Activated gamma-delta T cell treated with anti-CD3 and anti-CD28 coated beads, Interleukin-2, amount 50 U/mL, for 16 hours (primary cell): Measurements from ENCODE around the gene MNX1.

Source experiments
- DNase-seq: peaks from one replicate; pipeline ENCODE4 v3.0.0-alpha.2; 2020; ENCODE audit warnings: low read depth

The MNX1 gene

DNA sequence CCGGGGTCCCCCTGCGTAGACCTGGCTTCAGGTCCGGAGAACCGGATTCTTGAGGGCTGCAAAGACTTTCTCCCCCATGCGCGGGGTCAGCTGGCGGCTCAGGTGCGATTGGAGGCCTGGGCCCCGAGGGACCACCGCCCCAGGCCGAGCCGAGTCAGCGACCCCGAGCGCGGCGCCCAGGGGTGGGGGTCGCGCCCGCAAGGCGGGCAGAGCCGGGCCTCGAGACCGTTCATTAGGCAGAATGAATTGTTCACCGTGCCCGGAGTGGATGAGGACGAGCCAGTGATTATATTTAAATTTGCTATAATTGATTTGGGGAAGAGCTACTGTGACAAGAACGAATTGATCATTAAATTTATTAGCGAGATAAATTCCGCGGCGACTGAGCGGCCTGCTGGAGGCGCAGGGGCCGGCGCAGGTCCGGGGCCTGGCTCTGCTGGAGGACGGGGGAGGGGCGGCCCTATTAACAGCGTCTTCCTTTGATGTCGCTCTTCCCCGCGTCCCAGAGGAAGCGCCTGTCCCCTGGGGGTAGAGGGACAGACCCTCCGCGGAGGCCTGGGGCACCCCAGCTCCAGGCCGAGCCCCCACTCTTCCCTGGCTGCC is 7.5 kb downstream of the MNX1 start:
- DNase-seq = no peak

- no peak for DNase-seq
Observed at GRCh38 chr7:157001920-157002818, 8.3 kb downstream of the MNX1 start.

- no peak for DNase-seq
Observed at GRCh38 chr7:157000741-157001653, 9.5 kb downstream of the MNX1 start.

GRCh38 chr7:156999958-157000726 is 10.3 kb downstream of the MNX1 start:
- DNase-seq = no peak

GRCh38 chr7:156998988-156999957 is 11.2 kb downstream of the MNX1 start:
- DNase-seq = no peak

GRCh38 chr7:156994417-156994816 is 16.0 kb downstream of the MNX1 start:
- DNase-seq = no peak

DNA sequence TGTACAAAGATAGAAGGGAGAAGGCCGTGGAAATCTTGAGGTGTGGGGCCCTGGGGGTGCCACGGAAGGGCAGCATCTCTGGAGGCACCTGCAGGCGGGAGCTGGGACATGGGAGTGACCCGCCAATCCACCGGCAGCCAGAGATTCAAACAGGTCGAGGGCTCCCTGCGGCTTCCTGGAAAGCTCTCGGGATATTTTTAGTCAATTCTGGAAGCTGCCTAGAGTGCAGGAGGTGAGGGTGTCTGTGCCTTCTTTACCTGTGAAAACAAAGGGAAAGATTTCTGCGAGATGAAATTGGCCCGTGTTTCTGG is 16.6 kb downstream of the MNX1 start:
- DNase-seq = no peak

DNA sequence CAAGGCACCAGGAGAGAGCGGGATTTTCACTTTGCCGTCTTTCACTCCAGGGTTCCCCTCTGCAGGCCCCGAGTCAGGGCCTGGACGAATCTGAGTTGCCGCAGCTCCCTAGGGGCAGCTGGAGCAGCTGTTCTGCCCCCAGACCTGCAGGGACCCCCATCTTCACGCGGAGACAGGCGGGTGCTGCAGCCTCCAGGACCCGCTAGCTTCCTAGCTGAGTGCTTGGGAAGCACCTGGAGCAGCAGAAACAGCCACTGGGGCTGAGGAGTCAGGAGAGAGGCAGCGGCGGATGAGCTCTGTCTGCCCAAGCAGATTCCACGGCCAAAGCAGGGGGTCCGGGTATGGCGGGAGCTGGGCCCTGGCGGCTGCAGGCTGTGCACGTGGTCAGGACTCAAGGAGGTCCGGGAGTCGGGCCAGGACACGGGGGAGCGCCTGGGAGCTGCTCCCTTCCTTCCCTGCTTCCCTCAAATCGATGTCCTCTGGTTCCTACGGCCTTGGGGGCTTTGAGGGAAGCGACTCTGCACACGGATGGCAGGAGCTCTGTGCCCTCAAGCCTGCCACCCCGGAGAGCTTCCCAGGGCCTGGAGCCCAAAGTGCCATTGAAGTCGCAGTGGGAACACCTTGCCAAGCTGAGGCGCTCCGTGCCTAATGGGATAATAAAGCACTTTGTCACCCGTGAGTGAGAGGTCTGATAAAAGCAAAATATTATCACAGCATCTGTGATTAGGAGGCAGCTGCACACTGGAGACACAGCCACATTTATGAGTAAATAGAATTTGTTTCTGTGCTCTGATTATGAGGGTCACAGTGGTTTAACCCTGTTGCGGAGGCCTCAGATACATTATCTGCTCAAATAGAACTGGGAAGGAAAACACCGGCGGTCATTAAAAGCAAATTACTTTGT is 17.2 kb downstream of the MNX1 start:
- no peak for DNase-seq

- no peak for DNase-seq
Observed at GRCh38 chr7:156989766-156990535, 20.5 kb downstream of the MNX1 start.

- no peak for DNase-seq
Observed at GRCh38 chr7:156988343-156989185, 21.9 kb downstream of the MNX1 start.

- DNase-seq = no peak
Observed at GRCh38 chr7:156986378-156986777, 24.1 kb downstream of the MNX1 start.

GRCh38 chr7:156985101-156985992 is 25.1 kb downstream of the MNX1 start:
- DNase-seq = no peak

GRCh38 chr7:156984174-156984891 is 26.1 kb downstream of the MNX1 start:
- no peak for DNase-seq

DNA sequence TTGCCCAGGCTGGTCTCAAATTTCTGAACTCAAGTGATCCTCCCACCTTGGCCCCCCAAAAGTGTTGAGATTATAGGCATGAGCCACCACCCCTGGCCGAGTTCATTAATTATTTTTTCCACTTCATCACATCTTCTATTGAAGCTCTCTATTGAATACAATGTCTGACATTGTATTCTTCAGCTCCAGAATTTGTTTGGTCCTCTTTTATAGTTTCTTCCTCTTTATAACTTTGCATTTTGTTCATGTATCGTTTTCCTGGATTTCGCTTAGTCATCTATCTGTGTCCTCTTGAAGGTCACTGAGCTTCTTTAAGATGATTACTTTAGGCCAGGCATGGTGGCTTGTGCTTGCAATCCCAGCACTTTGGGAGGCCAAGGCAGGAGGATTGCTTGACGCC is 30.8 kb downstream of the MNX1 start:
- DNase-seq = no peak

DNA sequence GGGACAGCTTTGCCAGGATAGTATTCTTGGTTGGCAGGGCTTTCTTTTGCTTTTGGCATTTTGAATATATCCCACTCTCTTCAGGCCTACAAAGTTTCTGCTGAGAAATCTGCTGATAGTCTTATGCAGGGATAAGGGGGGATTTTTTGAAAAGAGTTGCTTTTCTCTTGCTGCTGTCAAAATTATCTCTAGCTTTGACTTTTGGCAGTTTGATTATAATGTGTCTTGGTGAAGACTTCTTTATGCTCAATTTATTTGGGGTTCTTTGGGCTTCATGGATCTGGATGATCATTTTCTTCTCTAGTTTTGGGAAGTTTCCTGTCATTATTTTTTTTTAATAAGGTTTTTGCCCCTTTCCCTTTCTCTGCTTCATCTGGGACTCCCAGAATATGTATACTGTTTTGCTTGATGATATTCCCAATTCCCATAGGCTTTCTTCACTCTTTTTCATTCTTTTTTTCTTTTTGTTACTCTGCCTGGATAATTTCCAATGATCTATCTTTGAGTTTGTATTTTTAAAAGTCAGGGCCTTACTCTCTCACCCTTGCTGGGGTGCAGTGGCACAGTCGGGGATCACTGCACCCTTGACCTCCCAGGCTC is 31.4 kb downstream of the MNX1 start:
- no peak for DNase-seq

DNA sequence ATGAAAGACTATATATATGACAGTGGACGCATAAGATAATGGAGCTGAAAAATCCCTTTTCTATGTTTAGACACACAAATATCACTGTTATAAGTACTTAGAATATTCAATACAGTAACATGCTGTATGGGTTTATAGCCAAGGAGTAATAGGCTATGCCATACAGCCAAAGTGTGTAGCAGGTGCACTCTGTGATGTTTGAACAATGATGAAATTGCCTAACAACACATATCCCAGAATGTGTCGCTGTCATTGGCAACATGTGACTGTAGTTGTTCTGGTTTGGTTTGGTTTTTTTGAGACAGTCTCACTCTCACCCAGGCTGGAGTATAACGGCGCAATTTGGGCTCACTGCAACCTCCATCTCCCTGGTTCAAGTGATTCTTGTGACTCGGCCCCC is 34.8 kb downstream of the MNX1 start:
- DNase-seq = no peak
